Mesothelial cell of epicardium (in vitro differentiated cells): ENCODE data around the gene MEGF11. TPM values are rescaled to one million over a fixed set of nuclear protein-coding genes. Genes with fewer than 3 reads are reported as not detected.
A peak's percentile ranks its signal among the peaks of the same experiment; 100 is the strongest.
"Not testable (repeated sequence)": the region's sequence is repeated elsewhere in the genome, so short reads cannot be mapped to it uniquely, and the experiment has no call there.

Experiments
- DNase-seq, 2 experiments: peaks; one replicate each; pipeline ENCODE4 v3.0.0; 2021; ENCODE audit warnings: low spot score in 2 of 2; ENCODE audit not compliant: unreplicated experiment in 2 of 2
- H3K27ac Mint-ChIP-seq: 2 replicates; pipeline ENCODE4 v1.8.0; 2021; ENCODE audit warnings: mixed read lengths
- H3K27me3 Mint-ChIP-seq: 2 replicates; pipeline ENCODE4 v1.8.0; 2021; ENCODE audit warnings: low read depth, mixed read lengths
- H3K36me3 Mint-ChIP-seq: 2 replicates; pipeline ENCODE4 v1.8.0; 2021; ENCODE audit warnings: mixed read lengths
- H3K4me1 Mint-ChIP-seq: 2 replicates; pipeline ENCODE4 v1.8.0; 2021; ENCODE audit warnings: mixed read lengths
- H3K4me3 Mint-ChIP-seq: 2 replicates; pipeline ENCODE4 v1.8.0; 2021; ENCODE audit warnings: mild to moderate bottlenecking, moderate library complexity, mixed read lengths
- H3K9me3 Mint-ChIP-seq: 2 replicates; pipeline ENCODE4 v1.8.0; 2021; ENCODE audit warnings: mixed read lengths
- CTCF ChIP-seq: fragments of 200-600 bp; sonication (generic); IDR thresholded peaks from one replicate; pipeline ENCODE4 v1.5.0; 2021; ENCODE audit warnings: antibody characterized with exemption; ENCODE audit not compliant: unreplicated experiment
- total RNA-seq: library from RNA; stranded (reverse); gene quantifications from 3 replicates; pipeline ENCODE4 v1.2.1, GENCODE V29; 2021

MEGF11 gene
- total RNA-seq, 1 donor from 2014 or later, result 3.7 TPM

GRCh38 chr15:65869954-65870871 lies 383.3 kb downstream of the MEGF11 start:
- H3K4me3 Mint-ChIP-seq, result peak overlapping the region; percentile 98
- H3K27ac Mint-ChIP-seq, result peak overlapping the region; percentile 99
- peak in 1 of 2 experiments; percentile 66 for DNase-seq
- no peak for TF ChIP-seq CTCF
- H3K4me1 Mint-ChIP-seq, result peaks cover 15% of the 10 kb centered on the region
- no peaks in the 10 kb centered on the region for H3K9me3 Mint-ChIP-seq
- peaks cover 2% of the 10 kb centered on the region for H3K36me3 Mint-ChIP-seq
- no peaks in the 10 kb centered on the region for H3K27me3 Mint-ChIP-seq

- DNase-seq, result peak; percentile 93 to 96
- Mint-ChIP-seq H3K27me3 (no peaks in the 10 kb centered on the region), H3K9me3 (no peaks in the 10 kb centered on the region), H3K4me3 (peak within 1 kb of the TSS; percentile 98), H3K27ac (peak within 1 kb of the TSS; percentile 99), H3K4me1 (peaks cover 14% of the 10 kb centered on the region), H3K36me3 (peaks cover under 1% of the 10 kb centered on the region)
- no peak for TF ChIP-seq CTCF
These were observed 384.2 kb downstream of the MEGF11 start, which contains the start of gene RAB11A for GRCh38 chr15:65869126-65869953. Gene RAB11A (plus strand): TSS chr15:65869491. CDS start chr15:65869586, 95 bp downstream.

GRCh38 chr15:65868546-65869125 lies 384.9 kb downstream of the MEGF11 start:
- Mint-ChIP-seq H3K9me3 (no peaks in the 10 kb centered on the region), H3K27me3 (no peaks in the 10 kb centered on the region), H3K36me3 (no peaks in the 10 kb centered on the region), H3K4me3 (peak overlapping the region; percentile 98), H3K27ac (peak overlapping the region; percentile 99), H3K4me1 (peaks cover 14% of the 10 kb centered on the region)
- TF ChIP-seq CTCF, result no peak
- no peak for DNase-seq

GRCh38 chr15:65867933-65868332 lies 385.6 kb downstream of the MEGF11 start:
- DNase-seq, H3K27me3 Mint-ChIP-seq, H3K27ac Mint-ChIP-seq, H3K9me3 Mint-ChIP-seq, H3K4me3 Mint-ChIP-seq, H3K36me3 Mint-ChIP-seq: not testable (repeated sequence)
- peaks cover 14% of the 10 kb centered on the region for H3K4me1 Mint-ChIP-seq

GRCh38 chr15:65867244-65867643 lies 386.3 kb downstream of the MEGF11 start:
- Mint-ChIP-seq H3K4me1 (peaks cover 9% of the 10 kb centered on the region), H3K27me3 (no peaks in the 10 kb centered on the region), H3K9me3 (no peaks in the 10 kb centered on the region), H3K4me3 (no peak overlapping the region), H3K36me3 (no peaks in the 10 kb centered on the region), H3K27ac (no peak overlapping the region)
- DNase-seq, result no peak
- TF ChIP-seq CTCF, result no peak
